ENCODE measurements around the gene CELF5. TPM values are rescaled to one million over a fixed set of nuclear protein-coding genes. Genes with fewer than 3 reads are reported as not detected.
"Not testable (repeated sequence)": the region's sequence is repeated elsewhere in the genome, so short reads cannot be mapped to it uniquely, and the experiment has no call there.

The CELF5 gene
- total RNA-seq, 4 donors from 2014 or later = not detected

GRCh38 chr19:3330047-3330446, 105.6 kb downstream of the CELF5 start:
- ATAC-seq = no peak
- Histone ChIP-seq H3K27ac (no peak overlapping the region), H3K27me3 (no peaks in the 10 kb centered on the region), H3K36me3 (no peaks in the 10 kb centered on the region), H3K4me1 (peaks cover 6 to 8% of the 10 kb centered on the region in 2 donors), H3K4me3 (no peak overlapping the region), H3K9me3 (no peaks in the 10 kb centered on the region)
- intact Hi-C loops (cut with DNase I; ENCODE audit: low total_unique reads) (no loop called here), in situ Hi-C loops (cut with MboI; ENCODE audit: low sequenced_read_pairs in 4 of 4) (loop anchor here in 1 of 4 donors (10.0 kb wide), 1 partner anchor 95 kb away; no protein-coding TSS in a partner anchor)
- DNase-seq = no peak
- TF ChIP-seq CTCF (IDR thresholded peaks at IDR 0.05 in 4 of 5, conservative IDR thresholded peaks at IDR 0.05 in 1 of 5) (no peak), POLR2A (IDR thresholded peaks at IDR 0.05) (no peak)

- intact Hi-C loops (cut with DNase I; ENCODE audit: low total_unique reads); H3K4me3 ChIP-seq; H3K9me3 ChIP-seq; H3K27ac ChIP-seq; H3K36me3 ChIP-seq; H3K27me3 ChIP-seq; ATAC-seq; DNase-seq: not testable (repeated sequence)
- H3K4me1 ChIP-seq = peaks cover 28 to 30% of the 10 kb centered on the region in 2 donors
- in situ Hi-C loops (cut with MboI; ENCODE audit: low sequenced_read_pairs in 4 of 4) = loop anchor here in 1 of 4 donors (10.0 kb wide), 1 partner anchor 93 kb away; no protein-coding TSS in a partner anchor
Observed at GRCh38 chr19:3332232-3332631, 107.8 kb downstream of the CELF5 start.

GRCh38 chr19:3333020-3333583, 108.6 kb downstream of the CELF5 start:
- no peak overlapping the region for H3K4me3 ChIP-seq
- no peaks in the 10 kb centered on the region for H3K27me3 ChIP-seq
- no peaks in the 10 kb centered on the region for H3K9me3 ChIP-seq
- intact Hi-C loops (cut with DNase I; ENCODE audit: low total_unique reads) (no loop called here), in situ Hi-C loops (cut with MboI; ENCODE audit: low sequenced_read_pairs in 4 of 4) (loop anchor here in 1 of 4 donors (10.0 kb wide), 1 partner anchor 92 kb away; no protein-coding TSS in a partner anchor)
- peaks cover 34 to 35% of the 10 kb centered on the region in 2 donors for H3K4me1 ChIP-seq
- no peaks in the 10 kb centered on the region for H3K36me3 ChIP-seq
- TF ChIP-seq POLR2A (IDR thresholded peaks at IDR 0.05) (no peak), CTCF (IDR thresholded peaks at IDR 0.05 in 4 of 5, conservative IDR thresholded peaks at IDR 0.05 in 1 of 5) (no peak)
- ATAC-seq (no peak), DNase-seq (no peak)
- H3K27ac ChIP-seq = no peak overlapping the region

GRCh38 chr19:3333662-3334061, 109.2 kb downstream of the CELF5 start:
- H3K4me1 ChIP-seq = peaks cover 38% of the 10 kb centered on the region in 2 donors
- TF ChIP-seq CTCF (IDR thresholded peaks at IDR 0.05 in 4 of 5, conservative IDR thresholded peaks at IDR 0.05 in 1 of 5) (no peak), POLR2A (IDR thresholded peaks at IDR 0.05) (no peak)
- no peaks in the 10 kb centered on the region for H3K36me3 ChIP-seq
- no peak overlapping the region for H3K4me3 ChIP-seq
- no peaks in the 10 kb centered on the region for H3K27me3 ChIP-seq
- in situ Hi-C loops (cut with MboI; ENCODE audit: low sequenced_read_pairs in 4 of 4) (loop anchor here in 1 of 4 donors (10.0 kb wide), 1 partner anchor 91 kb away; no protein-coding TSS in a partner anchor), intact Hi-C loops (cut with DNase I; ENCODE audit: low total_unique reads) (no loop called here)
- no peaks in the 10 kb centered on the region for H3K9me3 ChIP-seq
- DNase-seq (no peak), ATAC-seq (no peak)
- H3K27ac ChIP-seq = no peak overlapping the region

GRCh38 chr19:3334749-3335430, 110.4 kb downstream of the CELF5 start:
- ATAC-seq (peak; percentile 0 to 1), DNase-seq (peak in 1 of 2 donors; percentile 47)
- H3K4me3 ChIP-seq; H3K27me3 ChIP-seq; H3K9me3 ChIP-seq; H3K36me3 ChIP-seq; intact Hi-C loops (cut with DNase I; ENCODE audit: low total_unique reads): not testable (repeated sequence)
- in situ Hi-C loops (cut with MboI; ENCODE audit: low sequenced_read_pairs in 4 of 4) = loop anchor here in 1 of 4 donors (10.0 kb wide), 1 partner anchor 90 kb away; no protein-coding TSS in a partner anchor
- peak overlapping the region; percentile 92 to 97 (median 95) for H3K27ac ChIP-seq
- H3K4me1 ChIP-seq = peaks cover 38 to 39% of the 10 kb centered on the region in 2 donors

All from gastrocnemius medialis (tissue), 4 donors.